ENCODE measurements around the gene TNFAIP2. TPM values are rescaled to one million over a fixed set of nuclear protein-coding genes. Genes with fewer than 3 reads are reported as not detected.

The TNFAIP2 gene
- polyA plus RNA-seq, 1 donor from 2014 or later: 1.8 TPM

- H3F3A ChIP-seq (ENCODE audit: insufficient read depth, low read length, poor library complexity, severe bottlenecking): no peaks in the 10 kb centered on the region
- no peaks in the 10 kb centered on the region for H3K79me2 ChIP-seq (replicated peaks; ENCODE audit: insufficient read depth, low read length)
- H3K27ac ChIP-seq (ENCODE audit: low read length): no peak within 1 kb of the TSS
- H3K4me2 ChIP-seq (ENCODE audit: low read length): no peak within 1 kb of the TSS
- no peaks in the 10 kb centered on the region for H3K36me3 ChIP-seq (ENCODE audit: insufficient read depth, low read length)
- H3K4me3 ChIP-seq (ENCODE audit: low read length): no peak within 1 kb of the TSS
- no peak for TF ChIP-seq REST (IDR thresholded peaks at IDR 0.05; ENCODE audit: borderline replicate concordance)
- TF ChIP-seq SMC3 (conservative IDR thresholded peaks at IDR 0.05; ENCODE audit: poor library complexity): no peak
- no peak for TF ChIP-seq EZH2 (IDR thresholded peaks at IDR 0.05; ENCODE audit: borderline replicate concordance, insufficient read depth, low read length, poor library complexity, severe bottlenecking)
- no peak for TF ChIP-seq MXI1 (conservative IDR thresholded peaks at IDR 0.05; ENCODE audit: poor library complexity, severe bottlenecking)
- TF ChIP-seq POLR2AphosphoS5 (IDR thresholded peaks at IDR 0.05): no peak
- TF ChIP-seq CTCF (IDR thresholded peaks at IDR 0.05; ENCODE audit: poor library complexity, severe bottlenecking): no peak
- no peak for TF ChIP-seq EP300 (conservative IDR thresholded peaks at IDR 0.05; ENCODE audit: poor library complexity, severe bottlenecking)
- TF ChIP-seq RAD21 (conservative IDR thresholded peaks at IDR 0.05): no peak
- TF ChIP-seq TAF1 (IDR thresholded peaks at IDR 0.05; ENCODE audit: low read depth): no peak
- no peak within 1 kb of the TSS for H3K9ac ChIP-seq (ENCODE audit: low read length)
- no peaks in the 10 kb centered on the region for H3K9me3 ChIP-seq (ENCODE audit: low read length)
- H3K27me3 ChIP-seq (ENCODE audit: insufficient read depth, low read depth, low read length): peaks cover 11% of the 10 kb centered on the region
- no peaks in the 10 kb centered on the region for H3K9me2 ChIP-seq (ENCODE audit: insufficient read depth, low read length)
- no peaks in the 10 kb centered on the region for H4K20me1 ChIP-seq (ENCODE audit: insufficient read depth)
- no peak within 1 kb of the TSS for H2AFZ ChIP-seq (ENCODE audit: low read depth, low read length)
Measured at GRCh38 chr14:103084021-103084919, 39.0 kb upstream of the TNFAIP2 start, which contains the start of gene LBHD2. Gene LBHD2 (plus strand): TSS chr14:103084210. CDS start chr14:103086013, 1,803 bp downstream.

GRCh38 chr14:103085106-103086091 is 37.9 kb upstream of the TNFAIP2 start:
- TF ChIP-seq REST (IDR thresholded peaks at IDR 0.05; ENCODE audit: borderline replicate concordance): no peak
- no peak for TF ChIP-seq SMC3 (conservative IDR thresholded peaks at IDR 0.05; ENCODE audit: poor library complexity)
- no peak for TF ChIP-seq MXI1 (conservative IDR thresholded peaks at IDR 0.05; ENCODE audit: poor library complexity, severe bottlenecking)
- TF ChIP-seq POLR2AphosphoS5 (IDR thresholded peaks at IDR 0.05): no peak
- no peak for TF ChIP-seq RAD21 (conservative IDR thresholded peaks at IDR 0.05)
- no peak for TF ChIP-seq EZH2 (IDR thresholded peaks at IDR 0.05; ENCODE audit: borderline replicate concordance, insufficient read depth, low read length, poor library complexity, severe bottlenecking)
- TF ChIP-seq CTCF (IDR thresholded peaks at IDR 0.05; ENCODE audit: poor library complexity, severe bottlenecking): no peak
- no peak for TF ChIP-seq EP300 (conservative IDR thresholded peaks at IDR 0.05; ENCODE audit: poor library complexity, severe bottlenecking)
- no peak for TF ChIP-seq TAF1 (IDR thresholded peaks at IDR 0.05; ENCODE audit: low read depth)
- Histone ChIP-seq H3K27me3 (ENCODE audit: insufficient read depth, low read depth, low read length) (peaks cover 11% of the 10 kb centered on the region), H3K4me2 (ENCODE audit: low read length) (no peak overlapping the region), H3K79me2 (replicated peaks; ENCODE audit: insufficient read depth, low read length) (no peaks in the 10 kb centered on the region), H3F3A (ENCODE audit: insufficient read depth, low read length, poor library complexity, severe bottlenecking) (no peaks in the 10 kb centered on the region), H3K9ac (ENCODE audit: low read length) (no peak overlapping the region), H3K9me3 (ENCODE audit: low read length) (no peaks in the 10 kb centered on the region), H3K9me2 (ENCODE audit: insufficient read depth, low read length) (no peaks in the 10 kb centered on the region), H3K4me3 (ENCODE audit: low read length) (no peak overlapping the region), H4K20me1 (ENCODE audit: insufficient read depth) (no peaks in the 10 kb centered on the region), H2AFZ (ENCODE audit: low read depth, low read length) (no peak overlapping the region), H3K36me3 (ENCODE audit: insufficient read depth, low read length) (no peaks in the 10 kb centered on the region), H3K27ac (ENCODE audit: low read length) (no peak overlapping the region)
